ENCODE results near the gene TEP1. TPM values are rescaled to one million over a fixed set of nuclear protein-coding genes. Genes with fewer than 3 reads are reported as not detected.

TEP1 gene
- total and polyA plus RNA-seq, 2 of the 8 experiments (the other 6 are each of a cell fraction or from before 2014, with no cell fraction given) = 6.9 to 10.7 TPM

- H2AK5ac ChIP-seq (ENCODE audit: low read depth, low read length) = no peak overlapping the region
- peak overlapping the region in 1 of 4 experiments; percentile 61; a peak in 1 of 8 replicates for H3K4me3 ChIP-seq (ENCODE audit: extremely low read depth in 1 of 4, insufficient read depth in 2 of 4, low read depth in 3 of 4, low read length in 4 of 4)
- no peaks in the 10 kb centered on the region for H3K27me3 ChIP-seq (replicated peaks in 1 of 4; ENCODE audit: control insufficient read depth in 3 of 4, extremely low read depth in 1 of 4, insufficient read depth in 3 of 4, low read length in 3 of 4)
- H2AFZ ChIP-seq (ENCODE audit: low read length) = no peak overlapping the region
- FAIRE-seq (no peak), DNase-seq (ENCODE audit: low read depth in 1 of 2, low spot score in 2 of 2) (no peak)
- 0 out of 2 replicates have a peak, but pooled peaks cover 2% of the 10 kb centered on the region for H3K23me2 ChIP-seq (ENCODE audit: low read depth, low read length)
- H3K4me2 ChIP-seq (ENCODE audit: insufficient read depth in 1 of 2, low read depth in 2 of 2, low read length in 2 of 2) = 0 out of 4 replicates have a peak overlapping the region, but pooled peaks of 1 of the 2 experiments have one; percentile 30
- peaks cover 0 to 3% (median 0%) of the 10 kb centered on the region in 4 experiments; a peak in 3 of 7 replicates for H3K4me1 ChIP-seq (replicated peaks in 1 of 4; ENCODE audit: control insufficient read depth in 3 of 4, insufficient read depth in 4 of 4, low read length in 3 of 4)
- H3K36me3 ChIP-seq (ENCODE audit: control insufficient read depth in 2 of 4, insufficient read depth in 4 of 4, low read length in 3 of 4) = peaks cover 11 to 39% (median 31%) of the 10 kb centered on the region in 4 experiments
- H3K14ac ChIP-seq (ENCODE audit: insufficient read length) = no peak overlapping the region
- H3K9me3 ChIP-seq (ENCODE audit: insufficient read depth in 2 of 2, low read depth in 1 of 2, low read length in 1 of 2) = no peaks in the 10 kb centered on the region
- H2BK15ac ChIP-seq (ENCODE audit: low read length) = no peak overlapping the region
- no peak overlapping the region for H2BK12ac ChIP-seq (ENCODE audit: low read depth, low read length)
- no peak overlapping the region for H4K91ac ChIP-seq (replicated peaks; ENCODE audit: insufficient read length, low read length)
- peaks cover 23 to 86% of the 10 kb centered on the region in 2 experiments for H3K79me2 ChIP-seq (ENCODE audit: control insufficient read depth in 1 of 2, insufficient read depth in 2 of 2, low read length in 2 of 2)
- POLR2A ChIA-PET (ENCODE audit: partially characterized antibody) = interaction anchor here (0.9 to 10.1 kb wide), 8 partner anchors 9 to 271 kb away, joined by 3 to 215 read pairs (median 7); partner anchors contain the start of genes APEX1, OSGEP and PARP2
- peaks cover 5 to 8% of the 10 kb centered on the region in 2 experiments for H4K20me1 ChIP-seq (replicated peaks in 1 of 2; ENCODE audit: control insufficient read depth in 1 of 2, insufficient read depth in 2 of 2, low read length in 2 of 2)
- no peaks in the 10 kb centered on the region for H3K79me1 ChIP-seq (ENCODE audit: low read depth, low read length)
- H2BK20ac ChIP-seq (ENCODE audit: low read length) = no peak overlapping the region
- 94% methylated on average over 2 of the region's 2 CpGs; no CpG with 5 or more reads in 1 of the 2 experiments for WGBS, 2 experiments (ENCODE audit: extremely low coverage in 1 of 2, insufficient coverage in 1 of 2, insufficient read length in 1 of 2, insufficient replicate concordance in 2 of 2, low coverage in 1 of 2, low lambda C conversion rate in 2 of 2, missing lambda C conversion rate in 1 of 2)
- H2BK5ac ChIP-seq (ENCODE audit: low read depth, low read length) = no peak overlapping the region
- CTCF ChIA-PET (ENCODE audit: partially characterized antibody) = interaction anchor here (0.8 to 2.5 kb wide), 5 partner anchors 10 to 27 kb away, joined by 3 to 13 read pairs (median 4); no protein-coding TSS in a partner anchor
- no peak overlapping the region for H3K18ac ChIP-seq (ENCODE audit: extremely low read depth, low read length)
- no peak overlapping the region for H3K27ac ChIP-seq (ENCODE audit: low read depth, low read length)
- H4K8ac ChIP-seq (ENCODE audit: extremely low read depth, insufficient read depth, low read length) = no peak overlapping the region
- no peak overlapping the region for H3K56ac ChIP-seq (replicated peaks; ENCODE audit: insufficient read length, low read depth, low read length)
- no peak overlapping the region for H3K23ac ChIP-seq (ENCODE audit: insufficient read length)
- H3K9ac ChIP-seq (replicated peaks in 1 of 4; ENCODE audit: extremely low read depth in 1 of 4, low read depth in 3 of 4, low read length in 3 of 4) = no peak overlapping the region
- H3K4ac ChIP-seq (replicated peaks; ENCODE audit: insufficient read length, low read depth, low read length) = no peak overlapping the region
- no peak overlapping the region for H2BK120ac ChIP-seq (replicated peaks; ENCODE audit: low read depth, low read length)
- no peak overlapping the region for H4K5ac ChIP-seq (ENCODE audit: insufficient read length, low read depth, low read length)
Observed at GRCh38 chr14:20329355-20329754, 83.9 kb downstream of the TEP1 start.
